GM21360 (cell line): ENCODE data around the gene ADORA3.
"Not testable (repeated sequence)": the region's sequence is repeated elsewhere in the genome, so short reads cannot be mapped to it uniquely, and the experiment has no call there.

Source experiments
- ATAC-seq: cut with Tn5 transposase; IDR thresholded peaks from one replicate; pipeline ENCODE4 v1.9.1; 2021; ENCODE audit warnings: mild to moderate bottlenecking, moderate library complexity; ENCODE audit not compliant: unreplicated experiment

Gene ADORA3

GRCh38 chr1:111503585-111504060, at the start of gene ADORA3, which contains the start of gene TMIGD3:
Gene ADORA3, minus strand, starts transcription at chr1:111503633. Its CDS starts 279 bp downstream, at chr1:111503354.
Gene TMIGD3, minus strand, starts transcription at chr1:111503633. Its CDS starts 279 bp downstream, at chr1:111503354.
- ATAC-seq = no peak

- no peak for ATAC-seq
These were observed 49.8 kb upstream of the ADORA3 start for GRCh38 chr1:111553196-111553595.

GRCh38 chr1:111552587-111552986, 49.2 kb upstream of the ADORA3 start:
- ATAC-seq = no peak

- ATAC-seq = no peak
These were observed 48.4 kb upstream of the ADORA3 start for GRCh38 chr1:111551623-111552411.

- not testable (repeated sequence) for ATAC-seq
These were observed 44.4 kb upstream of the ADORA3 start for GRCh38 chr1:111547786-111548185.

- no peak for ATAC-seq
These were observed 38.8 kb upstream of the ADORA3 start for GRCh38 chr1:111542187-111542586.

GRCh38 chr1:111541721-111542120, 38.3 kb upstream of the ADORA3 start:
- no peak for ATAC-seq

- no peak for ATAC-seq
These were observed 37.5 kb upstream of the ADORA3 start for GRCh38 chr1:111540928-111541327.

GRCh38 chr1:111538343-111539025, 35.1 kb upstream of the ADORA3 start:
- ATAC-seq = no peak

GRCh38 chr1:111535256-111536191, 32.1 kb upstream of the ADORA3 start:
- ATAC-seq = no peak

- ATAC-seq = no peak
These were observed 16.6 kb upstream of the ADORA3 start for GRCh38 chr1:111520053-111520452.

- ATAC-seq = no peak
These were observed 14.2 kb upstream of the ADORA3 start for GRCh38 chr1:111517469-111518225.

- ATAC-seq = no peak
These were observed 12.6 kb upstream of the ADORA3 start for GRCh38 chr1:111516005-111516535.

GRCh38 chr1:111515291-111516004, 12.0 kb upstream of the ADORA3 start:
- no peak for ATAC-seq

- no peak for ATAC-seq
These were observed 10.1 kb upstream of the ADORA3 start for GRCh38 chr1:111513410-111514020.

- no peak for ATAC-seq
These were observed 9.5 kb upstream of the ADORA3 start for GRCh38 chr1:111512931-111513330.

- ATAC-seq = no peak
These were observed 8.9 kb upstream of the ADORA3 start for GRCh38 chr1:111512132-111512889.

- ATAC-seq = no peak
These were observed 7.9 kb upstream of the ADORA3 start for GRCh38 chr1:111511370-111511769.
